Heart right ventricle (tissue), 16 donors: ENCODE measurements around the gene DHX34. TPM values are rescaled to one million over a fixed set of nuclear protein-coding genes. Genes with fewer than 3 reads are reported as not detected.

Experiments used
- ATAC-seq, 8 donors: fragments of 200-7000 bp; cut with Tn5 transposase; one replicate each; pipeline ENCODE4 v1.9.1; 2020; ENCODE audit warnings: mild to moderate bottlenecking in 8 of 8, moderate library complexity in 8 of 8, moderate number of reproducible peaks in 1 of 8
- DNase-seq, 2 donors: peaks; one replicate each; pipeline ENCODE4 v3.0.0-alpha.2; 2020
- H3K27ac ChIP-seq, 10 donors: fragments of 200-600 bp; sonication (generic) in 2 of 10; one replicate each; pipeline versions ENCODE4 v1.5.0 to v1.8.0; 2020 to 2022; ENCODE audit warnings: mild to moderate bottlenecking in 3 of 10
- H3K27me3 ChIP-seq, 7 donors: fragments of 200-600 bp; one replicate each; pipeline ENCODE4 v1.8.0; 2021 to 2022; ENCODE audit warnings: mild to moderate bottlenecking in 2 of 7
- H3K36me3 ChIP-seq, 9 donors: fragments of 200-600 bp; sonication (generic) in 1 of 9; one replicate each; pipeline versions ENCODE4 v1.5.0 to v1.8.0; 2020 to 2022; ENCODE audit warnings: mild to moderate bottlenecking in 2 of 9
- H3K4me1 ChIP-seq, 9 donors: fragments of 200-600 bp; sonication (generic) in 1 of 9; one replicate each; pipeline versions ENCODE4 v1.5.0 to v1.8.0; 2020 to 2022; ENCODE audit warnings: mild to moderate bottlenecking in 4 of 9
- H3K4me3 ChIP-seq, 10 donors: fragments of 200-600 bp; sonication (generic) in 2 of 10; one replicate each; pipeline versions ENCODE4 v1.5.0 to v1.8.0; 2020 to 2022; ENCODE audit warnings: mild to moderate bottlenecking in 7 of 10, moderate library complexity in 2 of 10
- H3K9me3 ChIP-seq, 11 donors: fragments of 200-600 bp in 10 of 11; sonication (generic) in 2 of 11; one replicate each; pipeline versions ENCODE4 v1.5.0 to v1.8.0; 2013 to 2022; ENCODE audit warnings: mild to moderate bottlenecking in 2 of 11, control low read depth in 1 of 11, moderate library complexity in 1 of 11
- CTCF ChIP-seq, 9 donors: fragments of 200-600 bp; sonication (generic) in 2 of 9; IDR thresholded peaks; one replicate each; pipeline versions ENCODE4 v1.5.0 to v1.8.0; 2021 to 2022; ENCODE audit warnings: antibody characterized with exemption in 9 of 9, mild to moderate bottlenecking in 5 of 9, moderate library complexity in 1 of 9
- WGBS, 2 donors: extraction: QIAGEN DNeasy Blood & Tissue Kit; methylation state at CpG; one replicate each; pipeline ENCODE4 v1.1.7; 2013; ENCODE audit warnings: inconsistent platforms in 1 of 2; 5-methylcytosine and 5-hydroxymethylcytosine counted together
- intact Hi-C, 10 donors: fragments of 100-400 bp; cut with DNase I; formaldehyde crosslinking; loops; one replicate each; pipeline versions ENCODE4 v1.11.1 to v1.14.2; 2022
- polyA plus RNA-seq, 2 donors: library from polyadenylated mRNA; stranded (reverse); fragments of 200-250 nt; gene quantifications; one replicate each; pipeline ENCODE4 v1.2.3, GENCODE V29; 2013
- total RNA-seq, 10 donors: library from RNA; stranded (reverse); fragmentation: NEBNext Ultra II Directional in 3 of 10; extraction: Animal tissue kit (Norgen Biotek cat#: 25700) in 3 of 10; gene quantifications; one replicate each; pipeline versions ENCODE4 v1.2.1 to v1.2.4, GENCODE V29; 2021 to 2023
- donor health status: Arrhythmogenic right ventricular cardiomyopathy.
- donor health status: ischemic (EF 13 %, LVEDD 7.1; RV severe dilation, severe dysfunction).
- donor health status: healthy with polysubstance abuse.
- donor health status: DM: no; HTN: yes; CAD: no.
- donor health status: DM: no; HTN: no; CAD: no.
- donor health status: ischemic (EF 25% LVEDD 6.9; RV normal size, moderate dysfunction).
- donor health status: ischemic (EF 25% LVEDD 5.7; RV mildly dilated, moderate dysfunction).
- donor health status: healthy.
- donor health status: DM: yes; HTN: yes; CAD: no.
- donor health status: Ischemic cardiomyopathy.
- donor health status: ischemic (EF 35%, LVEDD 5.7; RV mildly dilated, moderate dysfunction).
- donor health status: nonischemic (EF 11% LVEDD 7.7; RV severe dilation, severe dysfunction).
- donor health status: DM: yes; HTN: yes; CAD: no.
- donor health status: PGD.
- donor health status: ischemic (EF 29% LVEDD 5.4; RV normal size, mild dysfunction).
- donor health status: nonischemic (EF 23%, LVEDD 6.1; RV moderate dilation, normal function).

The DHX34 gene
- total and polyA plus RNA-seq, 12 donors, result 4.4 to 11.7 (median 5.9) TPM

- 91 to 92% methylated on average over 11 of the region's 11 CpGs for WGBS, 2 donors
- Histone ChIP-seq H3K27me3 (no peaks in the 10 kb centered on the region), H3K4me1 (peaks cover 0 to 17% (median 6%) of the 10 kb centered on the region in 9 donors), H3K36me3 (peaks cover 3 to 95% (median 53%) of the 10 kb centered on the region in 9 donors), H3K9me3 (no peaks in the 10 kb centered on the region), H3K27ac (peak overlapping the region in 5 of 10 donors; percentile 53 to 73 (median 62)), H3K4me3 (no peak overlapping the region)
- no peak for TF ChIP-seq CTCF (IDR thresholded peaks at IDR 0.05)
- intact Hi-C loops, result no loop called here
- ATAC-seq (no peak), DNase-seq (no peak)
Observed at GRCh38 chr19:47378246-47378645, 29.1 kb downstream of the DHX34 start.

GRCh38 chr19:47379381-47379938, 30.3 kb downstream of the DHX34 start:
- Histone ChIP-seq H3K27me3 (no peaks in the 10 kb centered on the region), H3K4me1 (peaks cover 0 to 25% (median 6%) of the 10 kb centered on the region in 9 donors), H3K9me3 (no peaks in the 10 kb centered on the region), H3K27ac (no peak overlapping the region), H3K36me3 (peaks cover 3 to 83% (median 42%) of the 10 kb centered on the region in 9 donors), H3K4me3 (no peak overlapping the region)
- intact Hi-C loops, result no loop called here
- WGBS, 2 donors, result 94 to 95% methylated on average over 23 of the region's 23 CpGs
- no peak for TF ChIP-seq CTCF (IDR thresholded peaks at IDR 0.05)
- ATAC-seq, result no peak
- DNase-seq, result no peak

- no peak for TF ChIP-seq CTCF (IDR thresholded peaks at IDR 0.05)
- Histone ChIP-seq H3K27me3 (peaks cover 0 to 3% (median 0%) of the 10 kb centered on the region in 7 donors), H3K36me3 (peaks cover 0 to 72% (median 31%) of the 10 kb centered on the region in 9 donors), H3K4me1 (peaks cover 0 to 25% (median 6%) of the 10 kb centered on the region in 9 donors), H3K9me3 (no peaks in the 10 kb centered on the region), H3K4me3 (no peak overlapping the region), H3K27ac (no peak overlapping the region)
- WGBS, 2 donors, result 86 to 92% methylated on average over 6 of the region's 6 CpGs
- intact Hi-C loops, result no loop called here
- ATAC-seq (no peak), DNase-seq (no peak)
Observed at GRCh38 chr19:47380559-47380958, 31.4 kb downstream of the DHX34 start.

- 90 to 94% methylated on average over 14 of the region's 14 CpGs for WGBS, 2 donors
- Histone ChIP-seq H3K4me3 (no peak overlapping the region), H3K27me3 (peaks cover 0 to 3% (median 0%) of the 10 kb centered on the region in 7 donors), H3K27ac (peak overlapping the region in 1 of 10 donors; percentile 67), H3K36me3 (peaks cover 0 to 66% (median 26%) of the 10 kb centered on the region in 9 donors), H3K9me3 (no peaks in the 10 kb centered on the region), H3K4me1 (peaks cover 0 to 25% (median 6%) of the 10 kb centered on the region in 9 donors)
- no peak for ATAC-seq
- TF ChIP-seq CTCF (IDR thresholded peaks at IDR 0.05), result no peak
- no peak for DNase-seq
- intact Hi-C loops, result no loop called here
Observed at GRCh38 chr19:47381121-47381520, 32.0 kb downstream of the DHX34 start.
